ENCODE data around the gene CDCP2. TPM values are rescaled to one million over a fixed set of nuclear protein-coding genes. Genes with fewer than 3 reads are reported as not detected.

CDCP2 gene
- total and polyA plus RNA-seq, 12 donors: 0.05 to 0.64 (median 0.25) TPM; not detected in 7

DNA sequence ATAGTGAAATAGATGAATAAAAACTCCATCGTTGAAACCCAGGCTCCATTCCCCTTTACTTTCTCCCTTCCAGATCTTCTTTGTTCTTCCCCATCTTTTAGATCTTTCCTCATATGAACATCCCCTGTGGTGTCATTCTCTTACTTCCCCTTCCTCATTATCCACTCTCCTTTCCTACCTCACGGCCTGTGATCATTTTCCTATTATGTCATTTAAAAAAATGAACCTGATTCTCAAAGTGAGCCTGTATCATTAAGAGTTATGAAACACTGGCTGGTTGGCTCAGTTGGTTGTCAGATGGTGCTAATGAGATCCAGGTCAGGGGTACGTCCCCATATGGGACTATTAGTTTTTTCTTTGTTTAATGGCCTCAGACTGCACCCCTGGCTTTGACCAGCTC lies 61.1 kb downstream of the CDCP2 start:
- Histone ChIP-seq H3K27ac (no peak overlapping the region), H3K27me3 (no peaks in the 10 kb centered on the region), H3K4me3 (no peak overlapping the region), H3K4me1 (replicated peaks in 1 of 2) (peaks cover 12 to 18% of the 10 kb centered on the region in 2 donors), H3K36me3 (replicated peaks in 1 of 2) (no peaks in the 10 kb centered on the region), H3K9me3 (replicated peaks in 1 of 3) (no peaks in the 10 kb centered on the region)
- DNase-seq: no peak
- WGBS, 4 donors: 85 to 93% (median 86%) methylated on average over 3 of the region's 3 CpGs
- TF ChIP-seq POLR2A (IDR thresholded peaks at IDR 0.05): no peak
- TF ChIP-seq, protein P1, sequence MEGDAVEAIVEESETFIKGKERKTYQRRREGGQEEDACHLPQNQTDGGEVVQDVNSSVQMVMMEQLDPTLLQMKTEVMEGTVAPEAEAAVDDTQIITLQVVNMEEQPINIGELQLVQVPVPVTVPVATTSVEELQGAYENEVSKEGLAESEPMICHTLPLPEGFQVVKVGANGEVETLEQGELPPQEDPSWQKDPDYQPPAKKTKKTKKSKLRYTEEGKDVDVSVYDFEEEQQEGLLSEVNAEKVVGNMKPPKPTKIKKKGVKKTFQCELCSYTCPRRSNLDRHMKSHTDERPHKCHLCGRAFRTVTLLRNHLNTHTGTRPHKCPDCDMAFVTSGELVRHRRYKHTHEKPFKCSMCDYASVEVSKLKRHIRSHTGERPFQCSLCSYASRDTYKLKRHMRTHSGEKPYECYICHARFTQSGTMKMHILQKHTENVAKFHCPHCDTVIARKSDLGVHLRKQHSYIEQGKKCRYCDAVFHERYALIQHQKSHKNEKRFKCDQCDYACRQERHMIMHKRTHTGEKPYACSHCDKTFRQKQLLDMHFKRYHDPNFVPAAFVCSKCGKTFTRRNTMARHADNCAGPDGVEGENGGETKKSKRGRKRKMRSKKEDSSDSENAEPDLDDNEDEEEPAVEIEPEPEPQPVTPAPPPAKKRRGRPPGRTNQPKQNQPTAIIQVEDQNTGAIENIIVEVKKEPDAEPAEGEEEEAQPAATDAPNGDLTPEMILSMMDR (IDR thresholded peaks at IDR 0.05): no peak
- intact Hi-C loops (cut with DNase I): no loop called here

DNA sequence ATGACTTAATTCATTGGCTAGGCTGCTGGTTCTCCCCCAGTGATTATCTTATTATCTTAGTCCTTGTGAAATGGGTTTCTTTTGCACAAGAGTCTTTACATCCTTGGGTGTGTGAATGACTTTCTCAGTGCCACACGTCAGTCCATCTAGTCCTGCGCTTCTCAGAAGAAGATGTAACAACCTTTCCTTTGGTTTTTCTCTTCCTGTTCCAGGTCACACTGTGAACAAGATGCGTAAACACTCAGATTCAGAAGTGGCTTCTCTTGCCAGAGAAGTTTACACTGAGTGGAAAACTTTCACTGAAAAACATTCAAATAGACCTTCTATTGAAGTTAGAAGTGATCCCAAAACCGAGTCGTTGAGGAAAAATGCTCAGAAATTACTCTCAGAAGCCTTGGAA lies 64.4 kb downstream of the CDCP2 start:
- WGBS, 4 donors: 91 to 95% (median 93%) methylated on average over 5 of the region's 5 CpGs

DNA sequence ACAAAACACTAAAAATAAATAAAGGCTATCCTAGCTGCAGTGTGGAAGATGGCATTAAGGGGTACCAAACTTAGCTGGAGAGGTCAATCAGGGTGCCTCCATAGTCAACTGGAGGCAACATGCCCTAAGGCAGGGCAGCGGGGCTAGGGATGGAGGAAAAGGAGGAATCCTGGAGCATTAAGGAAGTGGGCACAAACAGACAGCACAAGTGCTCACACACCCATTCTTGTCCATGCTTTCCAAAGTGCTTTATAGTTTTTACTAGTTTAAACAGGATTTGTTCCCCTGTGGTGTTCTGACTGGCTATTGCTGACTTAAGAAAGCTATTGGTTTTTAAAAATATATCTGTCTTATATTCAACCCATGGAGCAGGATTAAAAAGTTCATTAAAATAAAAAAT lies 66.0 kb downstream of the CDCP2 start:
- Histone ChIP-seq H3K36me3 (replicated peaks in 1 of 2) (no peaks in the 10 kb centered on the region), H3K27ac (no peak overlapping the region), H3K4me1 (replicated peaks in 1 of 2) (no peaks in the 10 kb centered on the region), H3K9me3 (replicated peaks in 1 of 3) (no peaks in the 10 kb centered on the region), H3K4me3 (no peak overlapping the region), H3K27me3 (no peaks in the 10 kb centered on the region)
- no peak for DNase-seq
- TF ChIP-seq, protein P1 (IDR thresholded peaks at IDR 0.05): no peak
- TF ChIP-seq POLR2A (IDR thresholded peaks at IDR 0.05): no peak
- 92 to 100% (median 93%) methylated on average over 1 of the region's 1 CpG for WGBS, 4 donors
- intact Hi-C loops (cut with DNase I): loop anchor here in 1 of 2 donors (10.0 kb wide), 1 partner anchor 222 kb away; no protein-coding TSS in a partner anchor

More for the DNA sequence above, 64.4 kb downstream of the CDCP2 start:
- Histone ChIP-seq H3K4me3 (no peak overlapping the region), H3K36me3 (replicated peaks in 1 of 2) (no peaks in the 10 kb centered on the region), H3K27me3 (no peaks in the 10 kb centered on the region), H3K4me1 (replicated peaks in 1 of 2) (no peaks in the 10 kb centered on the region), H3K9me3 (replicated peaks in 1 of 3) (no peaks in the 10 kb centered on the region), H3K27ac (no peak overlapping the region)
- intact Hi-C loops (cut with DNase I): loop anchor here in 1 of 2 donors (10.0 kb wide), 1 partner anchor 224 kb away; no protein-coding TSS in a partner anchor
- TF ChIP-seq, protein P1 (IDR thresholded peaks at IDR 0.05): no peak
- TF ChIP-seq POLR2A (IDR thresholded peaks at IDR 0.05): no peak
- no peak for DNase-seq

DNA sequence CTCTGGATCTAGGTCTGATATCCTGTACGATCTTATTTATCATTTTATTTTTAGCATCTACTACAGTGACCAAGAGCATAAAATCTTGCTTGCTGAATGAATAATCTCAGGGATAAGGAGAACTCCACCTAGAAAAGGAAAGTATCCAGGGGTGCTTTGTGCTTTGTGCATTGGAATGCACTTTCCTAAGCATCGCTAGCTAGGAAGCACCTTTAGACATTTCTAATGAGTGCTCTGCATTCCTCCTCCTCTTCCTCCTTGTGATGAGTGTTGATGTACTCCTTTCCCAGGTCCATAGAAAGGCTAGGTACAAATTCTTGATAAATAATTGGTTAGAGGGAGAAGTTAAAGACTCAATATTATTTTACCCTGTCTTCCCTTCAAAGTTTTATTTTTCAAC lies 68.0 kb downstream of the CDCP2 start:
- Histone ChIP-seq H3K27me3 (no peaks in the 10 kb centered on the region), H3K9me3 (replicated peaks in 1 of 3) (no peaks in the 10 kb centered on the region), H3K4me3 (no peak overlapping the region), H3K4me1 (replicated peaks in 1 of 2) (no peaks in the 10 kb centered on the region), H3K36me3 (replicated peaks in 1 of 2) (no peaks in the 10 kb centered on the region), H3K27ac (no peak overlapping the region)
- TF ChIP-seq, protein P1 (IDR thresholded peaks at IDR 0.05): no peak
- no peak for TF ChIP-seq POLR2A (IDR thresholded peaks at IDR 0.05)
- DNase-seq: no peak
- intact Hi-C loops (cut with DNase I): loop anchor here in 1 of 2 donors (10.0 kb wide), 1 partner anchor 220 kb away; no protein-coding TSS in a partner anchor
- 83 to 98% (median 88%) methylated on average over 2 of the region's 2 CpGs for WGBS, 4 donors

Small RNA genes within 50 kb of the gene (small RNA-seq; reads per million reads assigned to genes)
- 0 reads per million in 2 donors for gene AL353898.1
- 0 reads per million in 2 donors for gene AL353898.2

Other genes starting within 250 kb of the CDCP2 start
- gene IFT25, start 207.3 kb downstream of the CDCP2 start, total RNA-seq: 10 to 100 TPM in 8 of 9 donors, 1 to 10 TPM in 1; 7.2 to 53.1 (median 26.6) TPM
- gene IFT25, start 207.3 kb downstream of the CDCP2 start, polyA plus RNA-seq: 10 to 100 TPM; 25.5 to 39.1 (median 37.8) TPM
- 10 to 100 TPM; 20.4 to 43.4 (median 32.9) TPM for gene LRRC42, start 206.7 kb downstream of the CDCP2 start, total RNA-seq
- 10 to 100 TPM; 15.2 to 36.6 (median 18.6) TPM for gene LRRC42, start 206.7 kb downstream of the CDCP2 start, polyA plus RNA-seq
- 1 to 10 TPM in 5 of 9 donors, under 1 TPM in 3, not detected in 1; 0.39 to 8.8 (median 2.2) TPM for gene LDLRAD1, start 134.8 kb downstream of the CDCP2 start, total RNA-seq
- gene LDLRAD1, start 134.8 kb downstream of the CDCP2 start, polyA plus RNA-seq: 1 to 10 TPM in 1 of 3 donors, under 1 TPM in 2; 0.32 to 1.3 (median 0.54) TPM
- gene TMEM59, start 99.8 kb downstream of the CDCP2 start, total RNA-seq: 100 to 1,000 TPM; 351 to 736 (median 589) TPM
- gene TMEM59, start 99.8 kb downstream of the CDCP2 start, polyA plus RNA-seq: 100 to 1,000 TPM in 2 of 3 donors, 10 to 100 TPM in 1; 96.8 to 489 (median 131) TPM
- gene TCEANC2, start 99.4 kb downstream of the CDCP2 start, total RNA-seq: 10 to 100 TPM in 1 of 9 donors, 1 to 10 TPM in 8; 2.3 to 12.5 (median 6.4) TPM
- 1 to 10 TPM; 1.3 to 6.0 (median 2.8) TPM for gene TCEANC2, start 99.4 kb downstream of the CDCP2 start, polyA plus RNA-seq
- 10 to 100 TPM in 6 of 9 donors, 1 to 10 TPM in 3; 5.8 to 21.6 (median 13.0) TPM for gene CYB5RL, start 47.0 kb upstream of the CDCP2 start, total RNA-seq
- 1 to 10 TPM; 2.7 to 6.7 (median 5.2) TPM for gene CYB5RL, start 47.0 kb upstream of the CDCP2 start, polyA plus RNA-seq
- 100 to 1,000 TPM in 8 of 9 donors, 10 to 100 TPM in 1; 75.4 to 160 (median 108) TPM for gene MRPL37, start 47.2 kb upstream of the CDCP2 start, total RNA-seq
- gene MRPL37, start 47.2 kb upstream of the CDCP2 start, polyA plus RNA-seq: 100 to 1,000 TPM in 1 of 3 donors, 10 to 100 TPM in 2; 24.9 to 174 (median 28.7) TPM